MM.1S (cell line): ENCODE data around the gene GJA9.

Source experiments
- DNase-seq: peaks from one replicate; pipeline ENCODE4 v3.0.0-alpha.2; 2015
- H2AFZ ChIP-seq: fragments of 300-600 bp; sonication (generic); 2 replicates; pipeline ENCODE4 v1.6.0; 2016; ENCODE audit warnings: antibody characterized with exemption, low read length
- H3F3A ChIP-seq: fragments of 300-600 bp; sonication (generic); 2 replicates; pipeline ENCODE4 v1.6.1; 2016; ENCODE audit warnings: mild to moderate bottlenecking, antibody characterized with exemption, low read length, moderate library complexity, mixed read lengths; ENCODE audit not compliant: insufficient read depth
- H3K27ac ChIP-seq: fragments of 300-600 bp; sonication (generic); 2 replicates; pipeline ENCODE4 v1.5.1; 2016; ENCODE audit warnings: mild to moderate bottlenecking, low read length
- H3K27me3 ChIP-seq: fragments of 300-600 bp; sonication (generic); replicated peaks from 2 replicates; pipeline ENCODE4 v1.6.0; 2016; ENCODE audit warnings: low read length; ENCODE audit not compliant: insufficient read depth
- H3K36me3 ChIP-seq: fragments of 300-600 bp; sonication (generic); replicated peaks from 2 replicates; pipeline ENCODE4 v1.6.1; 2016; ENCODE audit warnings: mild to moderate bottlenecking, low read length, mixed read lengths; ENCODE audit not compliant: insufficient read depth
- H3K4me1 ChIP-seq: fragments of 300-600 bp; sonication (generic); 2 replicates; pipeline ENCODE4 v1.6.1; 2016; ENCODE audit warnings: low read length, mixed read lengths
- H3K4me2 ChIP-seq: fragments of 300-600 bp; sonication (generic); 2 replicates; pipeline ENCODE4 v1.6.0; 2016; ENCODE audit warnings: low read depth, low read length
- H3K4me3 ChIP-seq: fragments of 300-600 bp; sonication (generic); 2 replicates; pipeline ENCODE4 v1.5.1; 2016; ENCODE audit warnings: low read length, mixed read lengths
- H3K79me2 ChIP-seq: fragments of 300-600 bp; sonication (generic); 2 replicates; pipeline ENCODE4 v1.6.1; 2016; ENCODE audit warnings: mixed run types, low read length, mixed read lengths
- H3K9ac ChIP-seq: fragments of 300-600 bp; sonication (generic); 2 replicates; pipeline ENCODE4 v1.6.1; 2016; ENCODE audit warnings: low read length, mixed read lengths
- H3K9me2 ChIP-seq: fragments of 300-600 bp; sonication (generic); replicated peaks from 2 replicates; pipeline ENCODE4 v1.6.1; 2016; ENCODE audit warnings: mild to moderate bottlenecking, low read length, mixed read lengths; ENCODE audit not compliant: insufficient read depth
- H3K9me3 ChIP-seq: fragments of 300-600 bp; sonication (generic); replicated peaks from 2 replicates; pipeline ENCODE4 v1.6.1; 2016; ENCODE audit warnings: mild to moderate bottlenecking, low read length, mixed read lengths; ENCODE audit not compliant: insufficient read depth
- H4K20me1 ChIP-seq: fragments of 300-600 bp; sonication (generic); 2 replicates; pipeline ENCODE4 v1.6.1; 2016; ENCODE audit warnings: mild to moderate bottlenecking, low read length, moderate library complexity, mixed read lengths; ENCODE audit not compliant: insufficient read depth
- CTCF ChIP-seq: fragments of 300-600 bp; sonication (generic); IDR thresholded peaks from 2 replicates; pipeline ENCODE4 v1.5.1; 2016; ENCODE audit warnings: antibody characterized with exemption, low read length, mixed read lengths
- EZH2 ChIP-seq: fragments of 300-600 bp; sonication (generic); optimal IDR thresholded peaks from 2 replicates; pipeline ENCODE3; 2017; ENCODE audit warnings: low read depth, mild to moderate bottlenecking, antibody characterized with exemption, low read length, mixed read lengths
- EZH2phosphoT487 ChIP-seq: fragments of 300-600 bp; sonication (generic); IDR thresholded peaks from 2 replicates; pipeline ENCODE4 v1.6.1; 2018; ENCODE audit warnings: antibody characterized with exemption, low read length

The GJA9 gene

GRCh38 chr1:38926091-38926490 is 44.7 kb upstream of the GJA9 start:
- no peaks in the 10 kb centered on the region for H3K27me3 ChIP-seq
- no peak for DNase-seq

GRCh38 chr1:38925391-38925790 is 44.0 kb upstream of the GJA9 start:
- Histone ChIP-seq H3K9ac (no peak overlapping the region), H3K79me2 (no peaks in the 10 kb centered on the region)
- no peak for TF ChIP-seq EZH2
- no peak for TF ChIP-seq EZH2phosphoT487
- TF ChIP-seq CTCF = no peak

More at GRCh38 chr1:38926091-38926490, 44.7 kb upstream of the GJA9 start:
- Histone ChIP-seq H4K20me1 (no peaks in the 10 kb centered on the region), H3K4me1 (no peaks in the 10 kb centered on the region), H3K4me3 (no peak overlapping the region), H3K27ac (no peak overlapping the region), H3K9ac (no peak overlapping the region), H3K36me3 (no peaks in the 10 kb centered on the region), H2AFZ (no peak overlapping the region), H3K9me3 (no peaks in the 10 kb centered on the region), H3K9me2 (no peaks in the 10 kb centered on the region), H3K79me2 (no peaks in the 10 kb centered on the region), H3K4me2 (no peak overlapping the region), H3F3A (no peaks in the 10 kb centered on the region)
- TF ChIP-seq CTCF (no peak), EZH2 (no peak), EZH2phosphoT487 (no peak)

GRCh38 chr1:38923607-38924006 is 42.2 kb upstream of the GJA9 start:
- TF ChIP-seq CTCF = no peak
- TF ChIP-seq EZH2phosphoT487 = no peak
- no peak for TF ChIP-seq EZH2
- Histone ChIP-seq H3K4me3 (no peak overlapping the region), H3K9me3 (no peaks in the 10 kb centered on the region), H3K4me2 (no peak overlapping the region), H3K79me2 (no peaks in the 10 kb centered on the region), H3K27me3 (no peaks in the 10 kb centered on the region), H3K27ac (no peak overlapping the region), H3K4me1 (peaks cover 6% of the 10 kb centered on the region; the same call in 1 of the 2 replicates), H4K20me1 (no peaks in the 10 kb centered on the region), H3F3A (no peaks in the 10 kb centered on the region), H3K36me3 (no peaks in the 10 kb centered on the region), H3K9me2 (no peaks in the 10 kb centered on the region), H3K9ac (no peak overlapping the region), H2AFZ (no peak overlapping the region)
- DNase-seq = no peak

More at GRCh38 chr1:38925391-38925790, 44.0 kb upstream of the GJA9 start:
- no peak overlapping the region for H3K27ac ChIP-seq
- H3K9me2 ChIP-seq = no peaks in the 10 kb centered on the region
- no peaks in the 10 kb centered on the region for H4K20me1 ChIP-seq
- H2AFZ ChIP-seq = no peak overlapping the region
- no peaks in the 10 kb centered on the region for H3K27me3 ChIP-seq
- H3K36me3 ChIP-seq = no peaks in the 10 kb centered on the region
- no peak overlapping the region for H3K4me2 ChIP-seq
- H3F3A ChIP-seq = no peaks in the 10 kb centered on the region
- no peak overlapping the region for H3K4me3 ChIP-seq
- H3K4me1 ChIP-seq = no peaks in the 10 kb centered on the region
- no peak for DNase-seq
- H3K9me3 ChIP-seq = no peaks in the 10 kb centered on the region
